Lung (tissue), 12 donors: Measurements from ENCODE around the gene MTUS2. TPM values are rescaled to one million over a fixed set of nuclear protein-coding genes. Genes with fewer than 3 reads are reported as not detected.

Source experiments
- ATAC-seq: fragments of 200-7000 bp; cut with Tn5 transposase; one replicate; pipeline ENCODE4 v1.9.1; 2020; ENCODE audit warnings: moderate number of reproducible peaks; ENCODE audit not compliant: insufficient read depth, low FRiP score
- DNase-seq, 3 donors: peaks; one replicate each; pipeline ENCODE4 v3.0.0-alpha.2; 2013 to 2017
- H3K27ac ChIP-seq, 2 donors: one replicate each; pipeline ENCODE4 v1.5.1; 2013; ENCODE audit warnings: mild to moderate bottlenecking in 2 of 2, moderate library complexity in 2 of 2, control low read depth in 1 of 2, inconsistent platforms in 1 of 2, low read depth in 1 of 2, low read length in 1 of 2
- H3K27me3 ChIP-seq, 3 donors: one replicate each; pipeline ENCODE4 v1.5.1; 2013; ENCODE audit warnings: low read length in 2 of 3; ENCODE audit not compliant: control insufficient read depth in 3 of 3, insufficient read depth in 3 of 3
- H3K36me3 ChIP-seq, 4 donors: one replicate each; pipeline ENCODE4 v1.5.1; 2013; ENCODE audit warnings: low read length in 4 of 4, mild to moderate bottlenecking in 1 of 4, moderate library complexity in 1 of 4; ENCODE audit not compliant: control insufficient read depth in 4 of 4, insufficient read depth in 4 of 4
- H3K4me1 ChIP-seq, 5 donors: one replicate each; pipeline ENCODE4 v1.5.1; 2013; ENCODE audit warnings: low read length in 5 of 5, mild to moderate bottlenecking in 2 of 5, moderate library complexity in 1 of 5; ENCODE audit not compliant: control insufficient read depth in 5 of 5, insufficient read depth in 5 of 5
- H3K4me3 ChIP-seq: one replicate; pipeline ENCODE4 v1.5.1; 2013; ENCODE audit warnings: mild to moderate bottlenecking, control low read depth, moderate library complexity
- H3K9ac ChIP-seq, 2 donors: one replicate each; pipeline ENCODE4 v1.5.1; 2013; ENCODE audit warnings: low read length in 2 of 2, control low read depth in 1 of 2; ENCODE audit not compliant: insufficient read depth in 1 of 2
- H3K9me3 ChIP-seq, 4 donors: one replicate each; pipeline ENCODE4 v1.5.1; 2013; ENCODE audit warnings: low read length in 3 of 4, mild to moderate bottlenecking in 1 of 4, moderate library complexity in 1 of 4; ENCODE audit not compliant: control insufficient read depth in 4 of 4, insufficient read depth in 3 of 4
- CTCF ChIP-seq: IDR thresholded peaks from 2 replicates; pipeline ENCODE4 v1.5.1; 2012; ENCODE audit warnings: mild to moderate bottlenecking; ENCODE audit errors: control extremely low read depth, extremely low read depth
- WGBS, 2 donors: extraction: QIAGEN DNeasy Blood & Tissue Kit; methylation state at CpG; one replicate each; pipeline ENCODE4 v1.1.7; 2013; 5-methylcytosine and 5-hydroxymethylcytosine counted together
- polyA plus RNA-seq, 2 donors: library from polyadenylated mRNA; stranded (reverse); fragments of 200-250 nt; gene quantifications; one replicate each; pipeline ENCODE4 v1.2.1, GENCODE V29; 2013
- total RNA-seq, 2 donors: library from RNA; depleted of rRNA in 1 of 2; stranded (reverse); fragments of >200 nt in 1 of 2; gene quantifications; one replicate each; pipeline ENCODE4 v1.2.1, GENCODE V29; 2014 to 2021
- donor health status: control.
- donor health status: control.
- donor health status: Bipolar disorder and iron deficiency.
- donor health status: healthy.
- donor health status: DM: yes; HTN: yes; CAD: no.

The MTUS2 gene
- total and polyA plus RNA-seq, 4 donors, result 0.03 to 0.54 (median 0.08) TPM

GRCh38 chr13:28865951-28866350 lies 45.8 kb downstream of the MTUS2 start:
- peaks cover 0 to 3% (median 0%) of the 10 kb centered on the region in 5 donors for H3K4me1 ChIP-seq
- ATAC-seq, result no peak
- no peaks in the 10 kb centered on the region for H3K27me3 ChIP-seq
- no peak overlapping the region for H3K9ac ChIP-seq
- 73 to 86% methylated on average over 7 of the region's 7 CpGs for WGBS, 2 donors
- H3K27ac ChIP-seq, result no peak overlapping the region
- DNase-seq, result no peak
- H3K9me3 ChIP-seq, result peaks cover 0 to 2% (median 0%) of the 10 kb centered on the region in 4 donors
- H3K36me3 ChIP-seq, result no peaks in the 10 kb centered on the region
- H3K4me3 ChIP-seq, result no peak overlapping the region
- TF ChIP-seq CTCF, result no peak

GRCh38 chr13:28866932-28867331 lies 46.8 kb downstream of the MTUS2 start:
- Histone ChIP-seq H3K9ac (no peak overlapping the region), H3K9me3 (peaks cover 0 to 4% (median 2%) of the 10 kb centered on the region in 4 donors), H3K4me3 (no peak overlapping the region), H3K27me3 (no peaks in the 10 kb centered on the region), H3K27ac (no peak overlapping the region), H3K36me3 (no peaks in the 10 kb centered on the region), H3K4me1 (peaks cover 0 to 3% (median 0%) of the 10 kb centered on the region in 5 donors)
- 88 to 93% methylated on average over 1 of the region's 1 CpG for WGBS, 2 donors
- no peak for TF ChIP-seq CTCF
- peak in 1 of 3 donors; percentile 27 for DNase-seq
- no peak for ATAC-seq

GRCh38 chr13:28867564-28867963 lies 47.4 kb downstream of the MTUS2 start:
- H3K36me3 ChIP-seq, result no peaks in the 10 kb centered on the region
- H3K9me3 ChIP-seq, result peaks cover 0 to 9% (median 3%) of the 10 kb centered on the region in 4 donors
- no peak for ATAC-seq
- H3K4me1 ChIP-seq, result peaks cover 0 to 3% (median 0%) of the 10 kb centered on the region in 5 donors
- H3K27me3 ChIP-seq, result no peaks in the 10 kb centered on the region
- H3K27ac ChIP-seq, result no peak overlapping the region
- no peak overlapping the region for H3K4me3 ChIP-seq
- no peak for DNase-seq
- WGBS, 2 donors, result 66 to 80% methylated on average over 1 of the region's 1 CpG
- no peak for TF ChIP-seq CTCF
- H3K9ac ChIP-seq, result no peak overlapping the region
